IMR-90 (cell line): ENCODE measurements around the gene TTLL9. TPM values are rescaled to one million over a fixed set of nuclear protein-coding genes. Genes with fewer than 3 reads are reported as not detected.

ENCODE experiments used
- ATAC-seq: fragments of 200-7000 bp; cut with Tn5 transposase; 2 replicates; pipeline ENCODE4 v1.9.1; 2020; ENCODE audit warnings: low read depth, mild to moderate bottlenecking, moderate library complexity
- BruUV-seq: library from RNA; stranded (reverse); fragments of 400-500 nt; replicated peaks from 2 replicates; lab custom pipeline; 2021; lab: Mats Ljungman, UMichigan
- CTCF ChIA-PET: fragments of 300-600 bp; formaldehyde crosslinking; extraction: SDS; loops from one replicate; lab custom pipeline; 2021; ENCODE audit warnings: antibody characterized with exemption; lab: Yijun Ruan, JAX
- POLR2A ChIA-PET: fragments of 300-600 bp; sonication (Branson Sonifier 250); formaldehyde crosslinking; loops from one replicate; lab custom pipeline; 2022; ENCODE audit warnings: antibody characterized with exemption; ENCODE audit not compliant: unreplicated experiment; lab: Charles Lee
- DNase-seq: peaks from one replicate; pipeline ENCODE4 v3.0.0; 2013
- H2AFZ ChIP-seq: replicated peaks from 2 replicates; pipeline ENCODE3; 2013; ENCODE audit warnings: low read length, mild to moderate bottlenecking; ENCODE audit not compliant: poor library complexity
- H2AK5ac ChIP-seq: 2 replicates; pipeline ENCODE4 v1.6.1; 2013; ENCODE audit warnings: low read depth, low read length, inconsistent platforms
- H2AK9ac ChIP-seq: replicated peaks from 2 replicates; pipeline ENCODE3; 2013; ENCODE audit warnings: mild to moderate bottlenecking, low read depth, low read length, moderate library complexity; ENCODE audit not compliant: poor library complexity
- H2BK120ac ChIP-seq: 2 replicates; pipeline ENCODE4 v1.6.1; 2013; ENCODE audit warnings: low read depth, low read length, inconsistent platforms
- H2BK15ac ChIP-seq: 3 replicates; pipeline ENCODE4 v1.6.1; 2013; ENCODE audit warnings: low read depth, low read length, inconsistent platforms
- H2BK20ac ChIP-seq: 2 replicates; pipeline ENCODE4 v1.6.1; 2013; ENCODE audit warnings: low read depth, mild to moderate bottlenecking, inconsistent platforms, low read length, moderate library complexity
- H2BK5ac ChIP-seq: 2 replicates; pipeline ENCODE4 v1.6.1; 2013; ENCODE audit warnings: mild to moderate bottlenecking, low read depth, low read length, inconsistent platforms; ENCODE audit not compliant: poor library complexity, severe bottlenecking
- H3K14ac ChIP-seq: replicated peaks from 2 replicates; pipeline ENCODE4 v1.6.1; 2013; ENCODE audit warnings: low read depth, low read length, inconsistent platforms
- H3K18ac ChIP-seq: 2 replicates; pipeline ENCODE4 v1.6.1; 2013; ENCODE audit warnings: low read depth, low read length, control low read depth
- H3K23ac ChIP-seq: 2 replicates; pipeline ENCODE4 v1.6.1; 2013; ENCODE audit warnings: low read depth, low read length, inconsistent platforms
- H3K27ac ChIP-seq: 2 replicates; pipeline ENCODE4 v1.5.1; 2013; ENCODE audit warnings: mild to moderate bottlenecking, control low read depth, low read length; ENCODE audit not compliant: insufficient read depth
- H3K27me3 ChIP-seq: 2 replicates; pipeline ENCODE4 v1.6.1; 2013; ENCODE audit warnings: low read length; ENCODE audit not compliant: control insufficient read depth, insufficient read depth
- H3K36me3 ChIP-seq: 2 replicates; pipeline ENCODE4 v1.6.1; 2013; ENCODE audit warnings: low read length, mixed read lengths; ENCODE audit not compliant: control insufficient read depth, insufficient read depth
- H3K4ac ChIP-seq: 2 replicates; pipeline ENCODE4 v1.6.1; 2013; ENCODE audit warnings: low read depth, low read length, inconsistent platforms
- H3K4me1 ChIP-seq: 2 replicates; pipeline ENCODE4 v1.6.1; 2013; ENCODE audit warnings: low read length, mixed read lengths; ENCODE audit not compliant: control insufficient read depth, insufficient read depth
- H3K4me2 ChIP-seq: 2 replicates; pipeline ENCODE4 v1.6.1; 2013; ENCODE audit warnings: low read depth, mild to moderate bottlenecking, control low read depth, low read length, moderate library complexity
- H3K4me3 ChIP-seq: 2 replicates; pipeline ENCODE4 v1.5.1; 2013; ENCODE audit warnings: low read depth, mild to moderate bottlenecking, control low read depth, low read length, moderate library complexity; ENCODE audit not compliant: insufficient read depth
- H3K56ac ChIP-seq: 2 replicates; pipeline ENCODE4 v1.6.1; 2013; ENCODE audit warnings: low read length, inconsistent platforms; ENCODE audit not compliant: insufficient read depth; ENCODE audit errors: extremely low read depth
- H3K79me1 ChIP-seq, 2 experiments: 2 replicates each; pipeline ENCODE4 v1.6.1; 2013; ENCODE audit warnings: low read length in 2 of 2, inconsistent platforms in 1 of 2, low read depth in 1 of 2
- H3K9ac ChIP-seq: 2 replicates; pipeline ENCODE4 v1.6.1; 2013; ENCODE audit warnings: low read depth, low read length, control low read depth
- H3K9me1 ChIP-seq: 2 replicates; pipeline ENCODE4 v1.6.1; 2013; ENCODE audit warnings: low read length, inconsistent platforms; ENCODE audit not compliant: insufficient read depth
- H3K9me3 ChIP-seq: 2 replicates; pipeline ENCODE4 v1.6.1; 2013; ENCODE audit warnings: low read length; ENCODE audit not compliant: control insufficient read depth, insufficient read depth
- H4K20me1 ChIP-seq: 2 replicates; pipeline ENCODE4 v1.6.1; 2013; ENCODE audit warnings: low read length, inconsistent platforms; ENCODE audit not compliant: insufficient read depth
- H4K5ac ChIP-seq: 2 replicates; pipeline ENCODE4 v1.6.1; 2013; ENCODE audit warnings: mild to moderate bottlenecking, low read depth, low read length, control low read depth
- H4K8ac ChIP-seq, 2 experiments: 2 replicates each; pipeline ENCODE4 v1.6.1; 2013; ENCODE audit warnings: low read depth in 2 of 2, low read length in 2 of 2, control low read depth in 1 of 2, inconsistent platforms in 1 of 2
- H4K91ac ChIP-seq: 2 replicates; pipeline ENCODE4 v1.6.1; 2013; ENCODE audit warnings: low read depth, low read length, inconsistent platforms; ENCODE audit not compliant: insufficient read depth
- CEBPB ChIP-seq: IDR thresholded peaks from 2 replicates; pipeline ENCODE4 v1.6.1; 2012; ENCODE audit warnings: low read depth, low read length, improper control_type of control experiment
- MAFK ChIP-seq: IDR thresholded peaks from 2 replicates; pipeline ENCODE4 v1.6.1; 2012; ENCODE audit warnings: low read depth, low read length, improper control_type of control experiment
- RAD21 ChIP-seq: IDR thresholded peaks from 2 replicates; pipeline ENCODE4 v1.6.1; 2012; ENCODE audit warnings: low read length, improper control_type of control experiment
- RCOR1 ChIP-seq: IDR thresholded peaks from 2 replicates; pipeline ENCODE4 v1.6.1; 2012; ENCODE audit warnings: mild to moderate bottlenecking, low read length, improper control_type of control experiment; ENCODE audit not compliant: insufficient replicate concordance
- RFX5 ChIP-seq: IDR thresholded peaks from 2 replicates; pipeline ENCODE4 v1.8.0; 2012; ENCODE audit warnings: low read depth, mild to moderate bottlenecking, low read length, moderate library complexity
- WGBS, 2 experiments: methylation state at CpG; one replicate each; pipeline versions ENCODE4 v1.1.5 to v1.1.7; 2013; ENCODE audit warnings: missing lambda C conversion rate in 2 of 2; ENCODE audit not compliant: insufficient read length in 1 of 2; ENCODE audit errors: extremely low coverage in 2 of 2; 5-methylcytosine and 5-hydroxymethylcytosine counted together
- dilution Hi-C: fragments of 300-500 bp; cut with HindIII; formaldehyde crosslinking; loops from one replicate; pipeline ENCODE4 v1.14.3; 2018; ENCODE audit warnings: low sequenced_read_pairs; ENCODE audit not compliant: unreplicated experiment
- in situ Hi-C: fragments of 300-500 bp; cut with MboI; formaldehyde crosslinking; loops from 3 replicates; pipeline ENCODE4 v1.14.3; 2019; ENCODE audit warnings: low sequenced_read_pairs, inconsistent platforms, mixed read lengths
- intact Hi-C: fragments of 100-400 bp; cut with micrococcal nuclease; formaldehyde crosslinking; loops from 2 replicates; pipeline ENCODE4 v1.10.0; 2022
- polyA plus RNA-seq, 3 experiments: library from polyadenylated mRNA; depleted of rRNA; stranded (reverse); fragments of >200 nt; gene quantifications; 2 replicates each; pipeline ENCODE4 v1.2.3, GENCODE V29; 2012; ENCODE audit warnings: low replicate concordance in 1 of 3
- total RNA-seq: library from RNA; depleted of rRNA; stranded (reverse); fragments of >200 nt; gene quantifications from 2 replicates; pipeline ENCODE4 v1.2.3, GENCODE V29; 2012
- TF ChIP-seq, protein P1 (sequence below): fragments of 150-350 bp; IDR thresholded peaks from 2 replicates; pipeline ENCODE4 v1.6.1; 2016; ENCODE audit warnings: low read depth, mild to moderate bottlenecking, low read length, moderate library complexity, borderline replicate concordance

TTLL9 gene
- total and polyA plus RNA-seq, 2 of the 4 experiments (the other 2 are of a cell fraction): not detected

DNA sequence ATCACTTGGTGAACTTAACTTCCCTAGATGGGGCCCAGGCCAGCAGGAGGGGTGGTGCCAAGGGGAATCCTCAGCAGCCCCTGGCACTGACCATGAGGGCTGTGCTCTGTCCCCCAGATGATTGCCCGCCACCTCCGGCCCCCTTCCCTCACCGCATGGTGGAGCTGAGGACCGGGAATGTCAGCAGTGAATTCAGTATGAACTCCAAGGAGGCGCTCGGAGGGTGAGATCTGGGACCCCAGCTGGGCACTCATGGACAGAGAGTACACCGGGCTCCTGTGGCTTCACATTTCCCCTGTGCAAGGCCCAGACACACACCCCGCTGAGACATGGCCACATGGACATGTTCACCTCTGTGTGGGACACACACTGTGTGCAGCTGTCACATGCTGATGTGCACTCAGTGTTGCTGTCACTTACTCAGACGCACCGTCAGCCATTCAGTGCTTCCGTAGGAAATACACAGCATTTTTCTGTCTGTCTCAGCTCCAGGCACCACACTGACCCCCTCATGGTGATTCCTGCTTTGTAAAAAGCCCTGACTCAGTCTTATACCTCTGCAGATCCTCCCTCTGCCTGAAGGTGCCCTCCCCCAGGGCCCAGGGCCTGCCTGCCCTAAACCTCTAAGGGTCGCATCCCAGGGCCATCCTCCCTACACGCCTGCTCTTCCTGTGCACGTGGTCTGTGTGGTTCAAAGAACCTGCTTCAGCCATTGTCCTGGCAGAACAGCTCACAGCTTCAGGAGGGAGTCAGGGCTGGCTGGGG is 46.9 kb upstream of the TTLL9 start:
- Histone ChIP-seq H3K4me3 (no peak overlapping the region), H2BK20ac (no peak overlapping the region), H2BK15ac (no peak overlapping the region), H3K9me3 (no peaks in the 10 kb centered on the region), H3K36me3 (no peaks in the 10 kb centered on the region), H3K27me3 (no peaks in the 10 kb centered on the region; the same call in 1 of the 2 replicates), H2AK9ac (peak overlapping the region; percentile 73), H3K9me1 (no peaks in the 10 kb centered on the region), H2BK120ac (no peak overlapping the region), H3K23ac (no peak overlapping the region), H2BK5ac (no peak overlapping the region), H3K4me2 (no peak overlapping the region), H3K79me1 (no peaks in the 10 kb centered on the region; a peak in 1 of 4 replicates), H2AFZ (peak overlapping the region; percentile 38), H4K91ac (no peak overlapping the region), H4K20me1 (no peaks in the 10 kb centered on the region), H3K18ac (no peak overlapping the region), H3K14ac (no peak overlapping the region), H3K9ac (no peak overlapping the region), H3K4ac (no peak overlapping the region), H4K8ac (no peak overlapping the region), H3K27ac (no peak overlapping the region), H2AK5ac (peak overlapping the region; percentile 65; the same call in 1 of the 2 replicates), H3K4me1 (no peaks in the 10 kb centered on the region), H4K5ac (no peak overlapping the region), H3K56ac (no peak overlapping the region)
- POLR2A ChIA-PET: no interaction called here
- TF ChIP-seq MAFK (no peak), RAD21 (no peak), RFX5 (no peak), RCOR1 (no peak), CEBPB (no peak)
- TF ChIP-seq, protein P1, sequence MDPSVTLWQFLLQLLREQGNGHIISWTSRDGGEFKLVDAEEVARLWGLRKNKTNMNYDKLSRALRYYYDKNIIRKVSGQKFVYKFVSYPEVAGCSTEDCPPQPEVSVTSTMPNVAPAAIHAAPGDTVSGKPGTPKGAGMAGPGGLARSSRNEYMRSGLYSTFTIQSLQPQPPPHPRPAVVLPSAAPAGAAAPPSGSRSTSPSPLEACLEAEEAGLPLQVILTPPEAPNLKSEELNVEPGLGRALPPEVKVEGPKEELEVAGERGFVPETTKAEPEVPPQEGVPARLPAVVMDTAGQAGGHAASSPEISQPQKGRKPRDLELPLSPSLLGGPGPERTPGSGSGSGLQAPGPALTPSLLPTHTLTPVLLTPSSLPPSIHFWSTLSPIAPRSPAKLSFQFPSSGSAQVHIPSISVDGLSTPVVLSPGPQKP: no peak
- CTCF ChIA-PET: interaction anchor here (0.7 to 1.4 kb wide), 7 partner anchors 9 to 209 kb away, joined by 3 to 12 read pairs (median 4); partner anchors contain the start of gene PDRG1
- no peak for DNase-seq
- no peak for ATAC-seq
- intact Hi-C loops (loop anchor here (1.0 to 5.0 kb wide), 5 partner anchors 23 to 384 kb away; partner anchors contain the start of genes PDRG1, PLAGL2 and POFUT1), dilution Hi-C loops (no loop called here), in situ Hi-C loops (loop anchor here (5.0 to 10.0 kb wide), 2 partner anchors 131 to 209 kb away; partner anchors contain the start of gene PDRG1)
- BruUV-seq: no TSS peak
- 57% methylated on average over 9 of the region's 14 CpGs; no CpG with 5 or more reads in 1 of the 2 experiments for WGBS, 2 experiments
